IMR-90 (cell line): Measurements from ENCODE around the gene ZBTB22. TPM values are rescaled to one million over a fixed set of nuclear protein-coding genes. Genes with fewer than 3 reads are reported as not detected.

Source experiments
- ATAC-seq: fragments of 200-7000 bp; cut with Tn5 transposase; 2 replicates; pipeline ENCODE4 v1.9.1; 2020; ENCODE audit warnings: low read depth, mild to moderate bottlenecking, moderate library complexity
- BruUV-seq: library from RNA; stranded (reverse); fragments of 400-500 nt; replicated peaks from 2 replicates; lab custom pipeline; 2021; lab: Mats Ljungman, UMichigan
- CTCF ChIA-PET: fragments of 300-600 bp; formaldehyde crosslinking; extraction: SDS; loops from one replicate; lab custom pipeline; 2021; ENCODE audit warnings: antibody characterized with exemption; lab: Yijun Ruan, JAX
- POLR2A ChIA-PET: fragments of 300-600 bp; sonication (Branson Sonifier 250); formaldehyde crosslinking; loops from one replicate; lab custom pipeline; 2022; ENCODE audit warnings: antibody characterized with exemption; ENCODE audit not compliant: unreplicated experiment; lab: Charles Lee
- DNase-seq: peaks from one replicate; pipeline ENCODE4 v3.0.0; 2013
- H2AFZ ChIP-seq: replicated peaks from 2 replicates; pipeline ENCODE3; 2013; ENCODE audit warnings: low read length, mild to moderate bottlenecking; ENCODE audit not compliant: poor library complexity
- H2AK5ac ChIP-seq: 2 replicates; pipeline ENCODE4 v1.6.1; 2013; ENCODE audit warnings: low read depth, low read length, inconsistent platforms
- H2AK9ac ChIP-seq: replicated peaks from 2 replicates; pipeline ENCODE3; 2013; ENCODE audit warnings: mild to moderate bottlenecking, low read depth, low read length, moderate library complexity; ENCODE audit not compliant: poor library complexity
- H2BK120ac ChIP-seq: 2 replicates; pipeline ENCODE4 v1.6.1; 2013; ENCODE audit warnings: low read depth, low read length, inconsistent platforms
- H2BK15ac ChIP-seq: 3 replicates; pipeline ENCODE4 v1.6.1; 2013; ENCODE audit warnings: low read depth, low read length, inconsistent platforms
- H2BK20ac ChIP-seq: 2 replicates; pipeline ENCODE4 v1.6.1; 2013; ENCODE audit warnings: low read depth, mild to moderate bottlenecking, inconsistent platforms, low read length, moderate library complexity
- H2BK5ac ChIP-seq: 2 replicates; pipeline ENCODE4 v1.6.1; 2013; ENCODE audit warnings: mild to moderate bottlenecking, low read depth, low read length, inconsistent platforms; ENCODE audit not compliant: poor library complexity, severe bottlenecking
- H3K14ac ChIP-seq: replicated peaks from 2 replicates; pipeline ENCODE4 v1.6.1; 2013; ENCODE audit warnings: low read depth, low read length, inconsistent platforms
- H3K18ac ChIP-seq: 2 replicates; pipeline ENCODE4 v1.6.1; 2013; ENCODE audit warnings: low read depth, low read length, control low read depth
- H3K23ac ChIP-seq: 2 replicates; pipeline ENCODE4 v1.6.1; 2013; ENCODE audit warnings: low read depth, low read length, inconsistent platforms
- H3K27ac ChIP-seq: 2 replicates; pipeline ENCODE4 v1.5.1; 2013; ENCODE audit warnings: mild to moderate bottlenecking, control low read depth, low read length; ENCODE audit not compliant: insufficient read depth
- H3K27me3 ChIP-seq: 2 replicates; pipeline ENCODE4 v1.6.1; 2013; ENCODE audit warnings: low read length; ENCODE audit not compliant: control insufficient read depth, insufficient read depth
- H3K36me3 ChIP-seq: 2 replicates; pipeline ENCODE4 v1.6.1; 2013; ENCODE audit warnings: low read length, mixed read lengths; ENCODE audit not compliant: control insufficient read depth, insufficient read depth
- H3K4ac ChIP-seq: 2 replicates; pipeline ENCODE4 v1.6.1; 2013; ENCODE audit warnings: low read depth, low read length, inconsistent platforms
- H3K4me1 ChIP-seq: 2 replicates; pipeline ENCODE4 v1.6.1; 2013; ENCODE audit warnings: low read length, mixed read lengths; ENCODE audit not compliant: control insufficient read depth, insufficient read depth
- H3K4me2 ChIP-seq: 2 replicates; pipeline ENCODE4 v1.6.1; 2013; ENCODE audit warnings: low read depth, mild to moderate bottlenecking, control low read depth, low read length, moderate library complexity
- H3K4me3 ChIP-seq: 2 replicates; pipeline ENCODE4 v1.5.1; 2013; ENCODE audit warnings: low read depth, mild to moderate bottlenecking, control low read depth, low read length, moderate library complexity; ENCODE audit not compliant: insufficient read depth
- H3K56ac ChIP-seq: 2 replicates; pipeline ENCODE4 v1.6.1; 2013; ENCODE audit warnings: low read length, inconsistent platforms; ENCODE audit not compliant: insufficient read depth; ENCODE audit errors: extremely low read depth
- H3K79me1 ChIP-seq, 2 experiments: 2 replicates each; pipeline ENCODE4 v1.6.1; 2013; ENCODE audit warnings: low read length in 2 of 2, inconsistent platforms in 1 of 2, low read depth in 1 of 2
- H3K9ac ChIP-seq: 2 replicates; pipeline ENCODE4 v1.6.1; 2013; ENCODE audit warnings: low read depth, low read length, control low read depth
- H3K9me1 ChIP-seq: 2 replicates; pipeline ENCODE4 v1.6.1; 2013; ENCODE audit warnings: low read length, inconsistent platforms; ENCODE audit not compliant: insufficient read depth
- H3K9me3 ChIP-seq: 2 replicates; pipeline ENCODE4 v1.6.1; 2013; ENCODE audit warnings: low read length; ENCODE audit not compliant: control insufficient read depth, insufficient read depth
- H4K20me1 ChIP-seq: 2 replicates; pipeline ENCODE4 v1.6.1; 2013; ENCODE audit warnings: low read length, inconsistent platforms; ENCODE audit not compliant: insufficient read depth
- H4K5ac ChIP-seq: 2 replicates; pipeline ENCODE4 v1.6.1; 2013; ENCODE audit warnings: mild to moderate bottlenecking, low read depth, low read length, control low read depth
- H4K8ac ChIP-seq, 2 experiments: 2 replicates each; pipeline ENCODE4 v1.6.1; 2013; ENCODE audit warnings: low read depth in 2 of 2, low read length in 2 of 2, control low read depth in 1 of 2, inconsistent platforms in 1 of 2
- H4K91ac ChIP-seq: 2 replicates; pipeline ENCODE4 v1.6.1; 2013; ENCODE audit warnings: low read depth, low read length, inconsistent platforms; ENCODE audit not compliant: insufficient read depth
- BHLHE40 ChIP-seq: fragments of 150-350 bp; IDR thresholded peaks from 2 replicates; pipeline ENCODE4 v1.6.1; 2016; ENCODE audit warnings: mild to moderate bottlenecking, low read depth, low read length
- CHD1 ChIP-seq: IDR thresholded peaks from 2 replicates; pipeline ENCODE4 v1.6.1; 2012; ENCODE audit warnings: low read depth, low read length, improper control_type of control experiment
- CTCF ChIP-seq: conservative IDR thresholded peaks from 2 replicates; pipeline ENCODE4 v1.5.1; 2012; ENCODE audit warnings: mild to moderate bottlenecking, low read depth, low read length, improper control_type of control experiment
- ELK1 ChIP-seq: fragments of 150-350 bp; IDR thresholded peaks from 2 replicates; pipeline ENCODE4 v1.6.1; 2016; ENCODE audit warnings: low read depth, mild to moderate bottlenecking, low read length, moderate library complexity, borderline replicate concordance
- FOS ChIP-seq: fragments of 150-350 bp; IDR thresholded peaks from 2 replicates; pipeline ENCODE4 v1.6.1; 2016; ENCODE audit warnings: low read depth, low read length
- MAFK ChIP-seq: IDR thresholded peaks from 2 replicates; pipeline ENCODE4 v1.6.1; 2012; ENCODE audit warnings: low read depth, low read length, improper control_type of control experiment
- MAZ ChIP-seq: IDR thresholded peaks from 2 replicates; pipeline ENCODE4 v1.6.1; 2012; ENCODE audit warnings: low read depth, mild to moderate bottlenecking, low read length, improper control_type of control experiment, moderate library complexity, borderline replicate concordance
- MXI1 ChIP-seq: IDR thresholded peaks from 2 replicates; pipeline ENCODE4 v1.6.1; 2012; ENCODE audit warnings: low read depth, mild to moderate bottlenecking, low read length, moderate library complexity, borderline replicate concordance
- NFE2L2 ChIP-seq: fragments of 150-350 bp; IDR thresholded peaks from 2 replicates; pipeline ENCODE4 v1.6.1; 2016; ENCODE audit warnings: low read depth, mild to moderate bottlenecking, low read length
- POLR2A ChIP-seq: IDR thresholded peaks from 2 replicates; pipeline ENCODE4 v1.6.1; 2012; ENCODE audit warnings: mild to moderate bottlenecking, low read depth, low read length
- RCOR1 ChIP-seq: IDR thresholded peaks from 2 replicates; pipeline ENCODE4 v1.6.1; 2012; ENCODE audit warnings: mild to moderate bottlenecking, low read length, improper control_type of control experiment; ENCODE audit not compliant: insufficient replicate concordance
- RFX5 ChIP-seq: IDR thresholded peaks from 2 replicates; pipeline ENCODE4 v1.8.0; 2012; ENCODE audit warnings: low read depth, mild to moderate bottlenecking, low read length, moderate library complexity
- SMC3 ChIP-seq: fragments of 150-350 bp; IDR thresholded peaks from 2 replicates; pipeline ENCODE4 v1.6.1; 2016; ENCODE audit warnings: low read depth, mild to moderate bottlenecking, antibody characterized with exemption, low read length, moderate library complexity
- USF2 ChIP-seq: fragments of 150-350 bp; IDR thresholded peaks from 2 replicates; pipeline ENCODE4 v1.6.1; 2017; ENCODE audit warnings: mild to moderate bottlenecking, antibody characterized with exemption, low read length, low read depth
- WGBS, 2 experiments: methylation state at CpG; one replicate each; pipeline versions ENCODE4 v1.1.5 to v1.1.7; 2013; ENCODE audit warnings: missing lambda C conversion rate in 2 of 2; ENCODE audit not compliant: insufficient read length in 1 of 2; ENCODE audit errors: extremely low coverage in 2 of 2; 5-methylcytosine and 5-hydroxymethylcytosine counted together
- dilution Hi-C: fragments of 300-500 bp; cut with HindIII; formaldehyde crosslinking; loops from one replicate; pipeline ENCODE4 v1.14.3; 2018; ENCODE audit warnings: low sequenced_read_pairs; ENCODE audit not compliant: unreplicated experiment
- in situ Hi-C: fragments of 300-500 bp; cut with MboI; formaldehyde crosslinking; loops from 3 replicates; pipeline ENCODE4 v1.14.3; 2019; ENCODE audit warnings: low sequenced_read_pairs, inconsistent platforms, mixed read lengths
- intact Hi-C: fragments of 100-400 bp; cut with micrococcal nuclease; formaldehyde crosslinking; loops from 2 replicates; pipeline ENCODE4 v1.10.0; 2022
- polyA plus RNA-seq, 3 experiments: library from polyadenylated mRNA; depleted of rRNA; stranded (reverse); fragments of >200 nt; gene quantifications; 2 replicates each; pipeline ENCODE4 v1.2.3, GENCODE V29; 2012; ENCODE audit warnings: low replicate concordance in 1 of 3
- total RNA-seq: library from RNA; depleted of rRNA; stranded (reverse); fragments of >200 nt; gene quantifications from 2 replicates; pipeline ENCODE4 v1.2.3, GENCODE V29; 2012

Gene ZBTB22
- total and polyA plus RNA-seq, 2 of the 4 experiments (the other 2 are of a cell fraction) = 6.8 to 13.0 TPM

- H3K9me1 ChIP-seq = peaks cover 9% of the 10 kb centered on the region
- H3K27ac ChIP-seq = no peak overlapping the region
- no peaks in the 10 kb centered on the region for H3K9me3 ChIP-seq
- POLR2A ChIA-PET = no interaction called here
- CTCF ChIA-PET = no interaction called here
- no peak overlapping the region for H2BK120ac ChIP-seq
- peak overlapping the region; percentile 82 for H3K23ac ChIP-seq
- peaks cover 71% of the 10 kb centered on the region for H4K20me1 ChIP-seq
- peak overlapping the region; percentile 31; the same call in 1 of the 2 replicates for H3K9ac ChIP-seq
- H3K4me1 ChIP-seq = peaks cover 14% of the 10 kb centered on the region
- WGBS, 2 experiments = 86% methylated on average over 4 of the region's 14 CpGs; no CpG with 5 or more reads in 1 of the 2 experiments
- H4K8ac ChIP-seq = no peak overlapping the region; a peak in 1 of 4 replicates
- no peak overlapping the region for H2AFZ ChIP-seq
- dilution Hi-C loops (no loop called here), in situ Hi-C loops (no loop called here), intact Hi-C loops (no loop called here)
- peaks cover 47% of the 10 kb centered on the region for H3K36me3 ChIP-seq
- H4K91ac ChIP-seq = no peak overlapping the region
- H3K4me3 ChIP-seq = no peak overlapping the region
- no peak for ATAC-seq
- no peak overlapping the region for H2BK5ac ChIP-seq
- H3K56ac ChIP-seq = no peak overlapping the region
- no peak for DNase-seq
- no peak overlapping the region for H3K18ac ChIP-seq
- no peak overlapping the region for H3K4ac ChIP-seq
- H2BK15ac ChIP-seq = no peak overlapping the region
- H3K14ac ChIP-seq = no peak overlapping the region; the same call in 1 of the 2 replicates
- H3K4me2 ChIP-seq = peak overlapping the region; percentile 84
- H2AK9ac ChIP-seq = no peak overlapping the region
- H4K5ac ChIP-seq = no peak overlapping the region
- peaks cover 28 to 65% of the 10 kb centered on the region in 2 experiments for H3K79me1 ChIP-seq
- no peak overlapping the region for H2BK20ac ChIP-seq
- BruUV-seq = no TSS peak
- H2AK5ac ChIP-seq = no peak overlapping the region
- no peaks in the 10 kb centered on the region for H3K27me3 ChIP-seq
- TF ChIP-seq FOS = no peak
- TF ChIP-seq CHD1 = no peak
- no peak for TF ChIP-seq MAZ
- TF ChIP-seq POLR2A = no peak; the same call in 1 of the 2 replicates
- TF ChIP-seq MXI1 = no peak
- no peak for TF ChIP-seq MAFK
- no peak for TF ChIP-seq RCOR1
- TF ChIP-seq NFE2L2 = no peak
- TF ChIP-seq BHLHE40 = no peak
- no peak for TF ChIP-seq ELK1
- TF ChIP-seq RFX5 = no peak
- no peak for TF ChIP-seq CTCF
- TF ChIP-seq SMC3 = no peak
- TF ChIP-seq USF2 = no peak
Measured at GRCh38 chr6:33273924-33274902, 43.3 kb downstream of the ZBTB22 start.
